HepG2 (cell line): ENCODE measurements around the gene EGF. TPM values are rescaled to one million over a fixed set of nuclear protein-coding genes. Genes with fewer than 3 reads are reported as not detected.

Experiments used
- ATAC-seq: fragments of 200-7000 bp; cut with Tn5 transposase; 3 replicates; pipeline ENCODE4 v1.9.1; 2020; ENCODE audit warnings: mild to moderate bottlenecking, moderate library complexity
- BruUV-seq: library from RNA; stranded (reverse); fragments of 400-500 nt; replicated peaks from 2 replicates; lab custom pipeline; 2021; lab: Mats Ljungman, UMichigan
- CTCF ChIA-PET: fragments of 300-600 bp; formaldehyde crosslinking; extraction: SDS; loops from one replicate; lab custom pipeline; 2021; ENCODE audit warnings: low total read pairs, inconsistent platforms, low intra/inter-chr PET ratio; lab: Yijun Ruan, JAX
- POLR2A ChIA-PET: fragments of 350-600 bp; sonication (Branson Sonifier 250); formaldehyde crosslinking; loops from one replicate; lab custom pipeline; 2020; ENCODE audit warnings: antibody characterized with exemption, inconsistent platforms; lab: Yijun Ruan, JAX
- DNase-seq: peaks from one replicate; pipeline ENCODE4 v3.0.0-alpha.2; 2015; ENCODE audit warnings: low spot score
- FAIRE-seq: peaks from 3 replicates; lab custom pipeline; 2011; peaks lifted over from hg19 to GRCh38; lab: Jason Lieb, UNC
- H2AFZ ChIP-seq: one replicate; pipeline ENCODE4 v1.6.1; 2011; ENCODE audit warnings: low read length, inconsistent platforms
- H3K27ac ChIP-seq: fragments of 300-600 bp; 3 replicates; pipeline ENCODE4 v1.8.0; 2011; ENCODE audit warnings: mixed run types, mild to moderate bottlenecking, mixed read lengths, low read length, inconsistent platforms; ENCODE audit not compliant: insufficient read depth; ENCODE audit errors: extremely low read length
- H3K27me3 ChIP-seq, 2 experiments: fragments of 200-600 bp in 1 of 2; 2 replicates in 1 of 2; 3 replicates in 1 of 2; pipeline versions ENCODE4 v1.6.0 to v1.8.0; 2011; ENCODE audit warnings: low read length in 2 of 2, mild to moderate bottlenecking in 2 of 2, moderate library complexity in 2 of 2, inconsistent platforms in 1 of 2; ENCODE audit not compliant: insufficient read depth in 2 of 2, control insufficient read depth in 1 of 2
- H3K36me3 ChIP-seq, 2 experiments: fragments of 200-600 bp in 1 of 2; replicated peaks in 1 of 2; 2 replicates in 1 of 2; 3 replicates in 1 of 2; pipeline versions ENCODE4 v1.5.1 to v1.8.0; 2011; ENCODE audit warnings: low read length in 2 of 2, inconsistent platforms in 1 of 2; ENCODE audit not compliant: insufficient read depth in 2 of 2, control insufficient read depth in 1 of 2
- H3K4me1 ChIP-seq: 2 replicates; pipeline ENCODE4 v1.5.1; 2012; ENCODE audit warnings: low read length, inconsistent platforms; ENCODE audit not compliant: insufficient read depth
- H3K4me2 ChIP-seq: 2 replicates; pipeline ENCODE4 v1.6.0; 2011; ENCODE audit warnings: low read depth, low read length, inconsistent platforms
- H3K4me3 ChIP-seq, 3 experiments: fragments of 200-600 bp in 1 of 3; sonication (generic), shearing (Covaris generic) in 1 of 3; replicated peaks in 1 of 3; 2 replicates each; pipeline ENCODE4 v1.5.1; 2011 to 2016; ENCODE audit warnings: low read length in 3 of 3, inconsistent platforms in 2 of 3, low read depth in 2 of 3, mild to moderate bottlenecking in 2 of 3, control low read depth in 1 of 3, mixed read lengths in 1 of 3; ENCODE audit not compliant: insufficient read depth in 1 of 3
- H3K79me2 ChIP-seq: one replicate; pipeline ENCODE4 v1.6.1; 2011; ENCODE audit warnings: low read length, inconsistent platforms; ENCODE audit not compliant: insufficient read depth
- H3K9ac ChIP-seq: 2 replicates; pipeline ENCODE4 v1.6.0; 2011; ENCODE audit warnings: mild to moderate bottlenecking, low read depth, low read length, inconsistent platforms; ENCODE audit not compliant: insufficient read depth
- H3K9me3 ChIP-seq: 2 replicates; pipeline ENCODE4 v1.5.1; 2012; ENCODE audit warnings: mild to moderate bottlenecking, low read length
- H4K20me1 ChIP-seq: 2 replicates; pipeline ENCODE4 v1.6.0; 2011; ENCODE audit warnings: inconsistent platforms, mild to moderate bottlenecking, low read length, moderate library complexity; ENCODE audit not compliant: insufficient read depth
- ADNP ChIP-seq: sonication (generic); formaldehyde crosslinking; IDR thresholded peaks from 2 replicates; pipeline ENCODE4 v1.4.0; 2020; ENCODE audit warnings: missing genetic modification reagents
- BRD4 ChIP-seq: sonication (generic); formaldehyde crosslinking; IDR thresholded peaks from 2 replicates; pipeline ENCODE4 v1.4.0; 2020; ENCODE audit warnings: missing genetic modification reagents
- DNMT3B ChIP-seq: conservative IDR thresholded peaks from 2 replicates; pipeline ENCODE4 v1.6.1; 2016; ENCODE audit warnings: missing biosample characterization, control low read depth
- FOSL2 ChIP-seq: sonication (generic); formaldehyde crosslinking; IDR thresholded peaks from 2 replicates; pipeline ENCODE4 v1.4.0; 2020; ENCODE audit warnings: missing genetic modification reagents
- FOXA3 ChIP-seq: IDR thresholded peaks from 2 replicates; pipeline ENCODE4 v1.6.1; 2016; ENCODE audit warnings: missing genetic modification reagents, missing compliant biosample characterization
- HOXD1 ChIP-seq: sonication (generic); formaldehyde crosslinking; IDR thresholded peaks from 2 replicates; pipeline ENCODE4 v1.5.0; 2020; ENCODE audit warnings: missing genetic modification reagents
- KDM5B ChIP-seq: sonication (generic); formaldehyde crosslinking; IDR thresholded peaks from 2 replicates; pipeline ENCODE4 v1.4.0; 2020; ENCODE audit warnings: missing genetic modification reagents, mild to moderate bottlenecking, borderline replicate concordance
- SMARCC2 ChIP-seq: fragments of 450-650 bp; IDR thresholded peaks from 2 replicates; pipeline ENCODE4 v1.6.1; 2017; ENCODE audit warnings: antibody characterized with exemption, mild to moderate bottlenecking
- SOX5 ChIP-seq: IDR thresholded peaks from 2 replicates; pipeline ENCODE4 v1.6.1; 2016; ENCODE audit warnings: borderline replicate concordance
- ZBTB21 ChIP-seq: sonication (generic); formaldehyde crosslinking; IDR thresholded peaks from 2 replicates; pipeline ENCODE4 v1.4.0; 2020; ENCODE audit warnings: missing genetic modification reagents
- ZBTB33 ChIP-seq: sonication (generic); formaldehyde crosslinking; IDR thresholded peaks from 2 replicates; pipeline ENCODE4 v1.4.0; 2020; ENCODE audit warnings: missing genetic modification reagents
- ZNF234 ChIP-seq: sonication (generic); formaldehyde crosslinking; conservative IDR thresholded peaks from 2 replicates; pipeline ENCODE4 v1.5.1; 2020; ENCODE audit warnings: mild to moderate bottlenecking, missing genetic modification reagents
- ZNF253 ChIP-seq: sonication (generic); formaldehyde crosslinking; IDR thresholded peaks from 2 replicates; pipeline ENCODE4 v1.8.0; 2022; ENCODE audit warnings: mild to moderate bottlenecking, missing genetic modification reagents, borderline replicate concordance
- ZNF567 ChIP-seq: sonication (generic); formaldehyde crosslinking; IDR thresholded peaks from 2 replicates; pipeline ENCODE4 v1.8.1; 2023; ENCODE audit warnings: mild to moderate bottlenecking, missing genetic modification reagents, borderline replicate concordance
- ZNF7 ChIP-seq: IDR thresholded peaks from 2 replicates; pipeline ENCODE4 v1.6.1; 2016; ENCODE audit warnings: missing biosample characterization, missing genetic modification reagents
- WGBS: methylation state at CpG from one replicate; pipeline ENCODE4 v1.1.6; 2017; ENCODE audit warnings: low lambda C conversion rate; 5-methylcytosine and 5-hydroxymethylcytosine counted together
- in situ Hi-C: cut with HindIII; loops from 2 replicates; pipeline ENCODE4 v1.10.0; 2017; ENCODE audit warnings: low pct_unique_long_range_greater_than_20kb; ENCODE audit not compliant: extremely low pct_ligation_motif_present
- intact Hi-C: fragments of 100-400 bp; cut with micrococcal nuclease; formaldehyde crosslinking; loops from one replicate; pipeline ENCODE4 v1.10.0; 2022; ENCODE audit not compliant: unreplicated experiment
- polyA plus RNA-seq, 8 experiments: library from polyadenylated mRNA; depleted of rRNA in 3 of 8; stranded (reverse) in 7 of 8; unstranded in 1 of 8; fragments of >200 nt; fragmentation: Illumina TruSeq in 4 of 8; extraction: Trizol in 4 of 8; gene quantifications; 2 replicates each; pipeline versions ENCODE4 v1.2.1 to v1.2.3, GENCODE V29; 2011 to 2016; ENCODE audit warnings: low read depth in 4 of 8, missing spikeins in 1 of 8, mixed read lengths in 1 of 8; ENCODE audit not compliant: insufficient read depth in 1 of 8
- total RNA-seq, 5 experiments: library from RNA; depleted of rRNA; stranded (reverse); fragments of >200 nt; fragmentation: Illumina TruSeq; extraction: Trizol; gene quantifications; 2 replicates each; pipeline ENCODE4 v1.2.3, GENCODE V29; 2016; ENCODE audit warnings: low read depth in 1 of 5
- TF ChIP-seq, protein P1 (sequence below): sonication (generic); formaldehyde crosslinking; conservative IDR thresholded peaks from 2 replicates; pipeline ENCODE4 v1.4.0; 2020; ENCODE audit warnings: missing genetic modification reagents
- TF ChIP-seq, protein P2 (sequence below): sonication (generic); formaldehyde crosslinking; IDR thresholded peaks from 2 replicates; pipeline ENCODE4 v1.4.0; 2020; ENCODE audit warnings: mild to moderate bottlenecking, missing genetic modification reagents, borderline replicate concordance

Gene EGF
- total and polyA plus RNA-seq, 2 of the 13 experiments (the other 11 are each of a cell fraction or from before 2014, with no cell fraction given): 0.07 to 0.08 TPM

DNA sequence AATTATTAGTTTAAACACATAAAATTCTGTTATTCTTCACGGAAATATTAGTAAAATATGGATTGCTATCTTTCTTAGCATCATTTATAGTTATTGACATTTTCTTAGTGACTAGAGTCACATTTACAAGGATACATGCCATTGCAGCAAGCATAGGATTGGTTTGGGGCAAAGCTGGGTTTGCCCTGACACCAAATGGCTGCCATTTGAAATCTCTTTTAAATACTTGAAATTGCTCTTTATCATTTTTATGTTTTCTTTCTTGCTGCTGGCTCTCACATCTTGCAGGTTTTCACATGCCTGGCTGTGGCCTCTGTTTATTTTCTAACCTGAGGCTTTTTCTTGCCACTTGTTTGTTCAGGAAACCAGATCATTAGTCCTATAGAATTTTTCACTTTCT is 39.9 kb downstream of the EGF start:
- Histone ChIP-seq H2AFZ (no peak overlapping the region), H3K4me3 (no peak overlapping the region), H3K27ac (no peak overlapping the region), H3K27me3 (no peaks in the 10 kb centered on the region; a peak in 1 of 5 replicates), H3K79me2 (no peaks in the 10 kb centered on the region), H3K9ac (no peak overlapping the region), H3K4me2 (no peak overlapping the region), H3K36me3 (no peaks in the 10 kb centered on the region), H4K20me1 (no peaks in the 10 kb centered on the region), H3K9me3 (no peaks in the 10 kb centered on the region), H3K4me1 (no peaks in the 10 kb centered on the region)
- no TSS peak for BruUV-seq
- ChIA-PET POLR2A (no interaction called here), CTCF (no interaction called here)
- no peak for DNase-seq
- no peak for FAIRE-seq
- in situ Hi-C loops (no loop called here), intact Hi-C loops (loop anchor here (5.0 kb wide), 1 partner anchor 435 kb away; no protein-coding TSS in a partner anchor)
- ATAC-seq: no peak
- 2% methylated on average over 1 of the region's 1 CpG for WGBS
- TF ChIP-seq HOXD1 (CRISPR knock-in tag) (no peak), SOX5 (CRISPR knock-in tag) (no peak), KDM5B (CRISPR knock-in tag) (no peak), SMARCC2 (no peak), ZNF567 (CRISPR knock-in tag) (no peak), BRD4 (CRISPR knock-in tag) (no peak), DNMT3B (CRISPR knock-in tag) (no peak), ADNP (CRISPR knock-in tag) (no peak), ZNF7 (no peak), ZBTB21 (CRISPR knock-in tag) (no peak), ZBTB33 (CRISPR knock-in tag) (no peak), FOXA3 (no peak), ZNF234 (no peak), FOSL2 (CRISPR knock-in tag) (no peak), ZNF253 (CRISPR knock-in tag) (no peak)
- TF ChIP-seq, protein P1, sequence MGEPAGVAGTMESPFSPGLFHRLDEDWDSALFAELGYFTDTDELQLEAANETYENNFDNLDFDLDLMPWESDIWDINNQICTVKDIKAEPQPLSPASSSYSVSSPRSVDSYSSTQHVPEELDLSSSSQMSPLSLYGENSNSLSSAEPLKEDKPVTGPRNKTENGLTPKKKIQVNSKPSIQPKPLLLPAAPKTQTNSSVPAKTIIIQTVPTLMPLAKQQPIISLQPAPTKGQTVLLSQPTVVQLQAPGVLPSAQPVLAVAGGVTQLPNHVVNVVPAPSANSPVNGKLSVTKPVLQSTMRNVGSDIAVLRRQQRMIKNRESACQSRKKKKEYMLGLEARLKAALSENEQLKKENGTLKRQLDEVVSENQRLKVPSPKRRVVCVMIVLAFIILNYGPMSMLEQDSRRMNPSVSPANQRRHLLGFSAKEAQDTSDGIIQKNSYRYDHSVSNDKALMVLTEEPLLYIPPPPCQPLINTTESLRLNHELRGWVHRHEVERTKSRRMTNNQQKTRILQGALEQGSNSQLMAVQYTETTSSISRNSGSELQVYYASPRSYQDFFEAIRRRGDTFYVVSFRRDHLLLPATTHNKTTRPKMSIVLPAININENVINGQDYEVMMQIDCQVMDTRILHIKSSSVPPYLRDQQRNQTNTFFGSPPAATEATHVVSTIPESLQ: no peak
- TF ChIP-seq, protein P2, sequence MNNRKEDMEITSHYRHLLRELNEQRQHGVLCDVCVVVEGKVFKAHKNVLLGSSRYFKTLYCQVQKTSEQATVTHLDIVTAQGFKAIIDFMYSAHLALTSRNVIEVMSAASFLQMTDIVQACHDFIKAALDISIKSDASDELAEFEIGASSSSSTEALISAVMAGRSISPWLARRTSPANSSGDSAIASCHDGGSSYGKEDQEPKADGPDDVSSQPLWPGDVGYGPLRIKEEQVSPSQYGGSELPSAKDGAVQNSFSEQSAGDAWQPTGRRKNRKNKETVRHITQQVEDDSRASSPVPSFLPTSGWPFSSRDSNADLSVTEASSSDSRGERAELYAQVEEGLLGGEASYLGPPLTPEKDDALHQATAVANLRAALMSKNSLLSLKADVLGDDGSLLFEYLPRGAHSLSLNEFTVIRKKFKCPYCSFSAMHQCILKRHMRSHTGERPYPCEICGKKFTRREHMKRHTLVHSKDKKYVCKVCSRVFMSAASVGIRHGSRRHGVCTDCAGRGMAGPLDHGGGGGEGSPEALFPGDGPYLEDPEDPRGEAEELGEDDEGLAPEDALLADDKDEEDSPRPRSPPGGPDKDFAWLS: no peak
